HG03097 (cell line): ENCODE measurements around the gene TMC2.
"Not testable (repeated sequence)": the region's sequence is repeated elsewhere in the genome, so short reads cannot be mapped to it uniquely, and the experiment has no call there.

Source experiments
- ATAC-seq: cut with Tn5 transposase; IDR thresholded peaks from one replicate; pipeline ENCODE4 v1.9.1; 2021; ENCODE audit not compliant: unreplicated experiment, low FRiP score

The TMC2 gene

DNA sequence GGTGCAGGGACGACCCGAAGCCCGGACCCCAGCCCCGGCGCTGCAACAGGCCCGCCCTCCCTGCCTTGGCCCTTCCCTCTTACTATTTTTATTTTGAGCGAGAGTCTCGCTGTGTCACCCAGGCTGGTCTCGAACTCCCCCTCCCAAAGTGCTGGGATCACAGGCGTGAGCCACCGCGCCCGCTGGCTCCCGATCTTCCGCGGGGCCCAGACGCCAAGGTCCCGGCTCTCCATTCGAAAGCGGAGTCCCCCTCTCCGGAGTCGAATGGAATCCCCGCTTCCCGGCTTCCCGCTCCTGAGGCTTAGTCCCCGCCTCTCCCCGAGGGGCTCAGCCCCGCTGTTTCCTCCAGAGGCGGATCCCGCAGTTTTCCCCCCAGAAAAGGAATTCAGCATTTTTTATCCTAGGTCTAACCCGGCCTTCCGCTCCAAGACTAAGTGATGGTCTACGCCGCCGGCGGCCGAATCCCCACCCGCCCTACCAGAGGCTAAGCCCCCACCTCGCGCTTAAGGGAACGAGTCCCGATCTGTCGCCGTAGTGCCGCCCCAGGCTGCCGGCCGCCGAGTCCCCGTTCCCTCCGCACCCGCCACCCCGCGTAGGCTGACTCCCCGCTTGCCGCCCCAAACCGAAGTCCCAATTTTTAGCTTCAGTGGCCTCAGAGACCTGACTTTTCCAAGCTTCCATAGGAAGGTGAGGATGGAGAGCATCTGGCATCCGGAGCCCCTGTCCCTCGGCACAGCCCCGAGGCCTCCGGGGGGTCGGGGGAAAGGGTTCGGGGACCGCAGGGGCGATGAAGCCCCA is 11.5 kb upstream of the TMC2 start:
- no peak for ATAC-seq

DNA sequence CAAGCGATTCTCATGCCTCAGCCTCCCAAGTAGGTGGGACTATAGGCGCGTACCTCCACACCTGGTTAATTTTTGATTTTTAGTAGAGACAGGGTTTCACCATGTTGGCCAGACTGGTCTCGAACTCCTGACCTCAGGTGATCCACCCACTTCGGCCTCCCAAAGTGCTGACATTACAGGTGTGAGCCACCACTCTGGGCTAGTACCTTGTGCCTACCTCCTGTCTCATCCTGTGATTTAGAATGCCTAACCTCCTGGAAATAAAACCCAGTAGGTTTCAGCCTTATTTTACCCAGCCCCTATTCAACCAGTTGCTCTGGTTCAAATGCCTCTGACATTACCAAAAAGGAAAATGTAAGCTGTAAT is 10.2 kb upstream of the TMC2 start:
- not testable (repeated sequence) for ATAC-seq

DNA sequence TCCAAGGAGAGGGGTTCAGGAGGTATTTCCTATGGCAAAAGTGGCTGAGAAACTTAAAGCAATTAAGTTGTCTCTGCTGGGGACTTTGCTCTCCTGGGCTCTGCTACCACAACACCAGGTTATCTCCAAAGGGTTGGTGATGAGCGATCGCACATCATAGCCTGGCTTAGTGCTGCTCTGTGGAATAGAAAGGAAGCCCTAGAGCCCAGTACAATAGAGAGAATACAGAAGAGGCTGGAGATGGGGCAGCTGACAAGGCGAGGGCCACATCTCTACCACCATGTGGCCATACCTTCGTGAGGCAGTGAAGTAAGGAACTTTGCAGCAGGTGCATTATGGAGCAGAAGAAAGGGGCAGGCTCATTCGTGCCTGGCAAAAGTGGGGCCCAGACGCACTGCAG is 8.6 kb upstream of the TMC2 start:
- no peak for ATAC-seq

DNA sequence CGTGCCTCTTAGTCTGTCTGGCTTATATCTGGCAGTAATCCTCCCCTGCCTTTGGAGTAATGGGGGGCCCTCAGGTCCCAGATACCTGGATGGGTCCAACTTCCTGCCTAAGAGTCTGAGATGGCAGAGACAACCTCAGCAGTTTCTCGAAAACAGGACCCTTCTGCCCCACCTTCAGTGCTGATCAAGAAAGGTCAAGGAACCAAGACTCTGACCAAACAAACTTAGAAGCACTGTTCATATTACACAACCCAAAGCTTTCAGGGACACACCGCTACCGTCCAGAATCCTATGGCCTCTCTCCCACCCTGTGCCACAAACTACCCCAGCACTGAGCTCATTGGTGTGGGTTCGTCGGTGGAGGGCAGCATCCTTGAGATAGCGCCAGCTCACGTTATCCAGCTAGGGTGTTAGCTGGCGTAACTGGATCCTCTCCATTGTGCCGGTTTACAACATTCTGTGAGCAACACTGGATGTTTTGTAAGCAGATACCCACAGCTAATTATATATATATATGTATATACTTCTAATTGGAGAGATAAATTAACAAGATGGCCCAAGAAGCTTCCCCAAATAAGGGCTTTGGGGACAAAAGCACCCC is 7.6 kb upstream of the TMC2 start:
- no peak for ATAC-seq

DNA sequence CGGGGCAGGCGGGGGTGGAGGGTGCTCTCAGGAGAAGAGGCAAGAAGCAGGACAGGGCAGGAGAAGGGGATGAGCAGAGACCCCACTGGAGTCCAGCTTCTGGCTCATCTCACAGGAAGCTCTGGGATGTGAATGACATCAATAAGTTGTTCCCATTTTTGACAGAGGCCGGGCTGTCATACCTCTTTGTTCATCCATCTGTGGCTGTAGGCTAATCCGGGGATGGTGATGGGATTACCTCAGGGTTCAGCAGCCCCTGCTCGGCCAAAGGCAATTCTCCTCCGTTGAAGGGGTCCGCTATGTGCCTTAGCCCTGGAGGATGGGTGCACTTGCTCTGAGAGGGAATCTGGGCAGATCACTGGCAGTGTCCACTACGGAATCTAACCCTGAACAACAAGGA is 3.3 kb upstream of the TMC2 start:
- ATAC-seq, result no peak

DNA sequence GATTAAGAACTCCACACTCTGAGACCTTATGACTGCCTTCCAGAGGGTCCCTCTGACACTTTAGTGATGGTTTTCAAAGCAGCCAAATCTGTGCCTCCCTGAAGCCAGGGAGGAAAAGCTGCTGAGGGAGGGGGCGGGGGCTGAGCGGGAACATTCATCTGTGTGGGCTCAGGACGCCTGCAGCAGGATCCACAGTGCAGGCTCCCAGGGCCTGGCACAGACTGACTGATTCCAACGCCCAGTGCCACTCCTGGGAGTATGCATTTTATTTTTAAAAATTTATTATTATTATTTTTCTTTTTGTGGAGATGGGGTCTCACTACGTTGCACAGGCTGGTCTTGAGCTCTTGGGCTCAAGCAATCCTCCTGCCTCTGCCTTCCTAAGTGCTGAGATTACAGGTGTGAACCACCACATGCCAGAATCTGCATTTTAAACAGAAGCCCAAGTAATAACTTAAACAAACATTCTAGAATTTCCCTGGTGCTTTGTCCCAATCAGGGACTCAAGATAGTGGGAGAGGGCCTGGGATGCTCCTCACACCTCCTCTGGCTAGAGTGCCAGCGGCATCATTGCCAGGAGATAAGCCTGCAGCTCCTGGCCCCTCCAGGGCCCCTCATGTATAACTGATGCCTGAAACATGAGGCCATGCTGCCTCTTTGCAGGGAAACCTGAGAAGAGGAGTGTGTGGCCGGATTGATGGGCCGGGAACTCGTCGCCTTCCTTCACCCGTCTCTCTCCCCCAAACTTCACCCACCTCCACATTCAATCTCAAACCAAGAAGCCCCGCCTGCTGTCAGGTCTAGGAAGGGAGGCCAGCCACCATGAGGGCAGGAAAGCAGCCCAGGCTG is 438 bp upstream of the TMC2 start:
- ATAC-seq, result no peak

DNA sequence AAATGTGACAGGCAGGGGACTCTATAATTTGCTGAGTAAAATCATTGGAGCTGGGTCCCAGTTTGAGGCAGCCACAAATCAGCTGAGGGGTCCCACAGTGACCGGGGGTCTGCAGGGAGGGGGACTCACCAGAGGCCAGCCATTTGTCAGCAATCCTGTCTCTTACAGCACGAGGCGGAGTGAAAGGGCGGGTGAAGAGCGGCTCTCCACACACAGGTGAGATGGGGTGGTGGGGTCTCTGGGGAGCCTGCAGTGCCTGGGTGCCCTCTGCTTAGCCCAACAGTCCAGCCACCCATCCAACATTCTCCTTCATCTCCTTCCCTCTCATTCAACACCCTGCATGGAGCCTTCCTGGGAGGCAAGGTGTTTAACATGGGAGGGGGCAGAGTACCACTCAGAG is 728 bp downstream of the TMC2 start:
- ATAC-seq, result no peak

DNA sequence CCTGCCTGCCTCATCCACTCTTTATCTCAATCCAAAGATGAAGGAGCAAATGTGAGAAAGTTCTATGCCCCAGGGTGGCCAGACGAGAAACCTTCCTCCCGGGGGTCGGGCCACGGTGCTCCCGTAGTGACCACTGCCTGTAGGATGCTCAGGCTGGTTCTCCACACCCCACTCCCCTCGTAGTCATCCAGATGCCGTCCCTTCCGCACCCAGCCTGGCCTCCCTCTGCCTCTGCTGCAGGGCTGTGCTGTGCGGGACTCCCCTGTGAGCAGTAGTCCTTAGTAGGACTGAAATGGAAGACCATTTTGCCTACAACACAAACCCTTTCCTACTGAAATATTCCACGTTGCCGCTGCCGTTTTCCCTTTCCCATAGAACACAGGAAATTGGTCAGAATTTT is 2.0 kb downstream of the TMC2 start:
- ATAC-seq, result no peak

DNA sequence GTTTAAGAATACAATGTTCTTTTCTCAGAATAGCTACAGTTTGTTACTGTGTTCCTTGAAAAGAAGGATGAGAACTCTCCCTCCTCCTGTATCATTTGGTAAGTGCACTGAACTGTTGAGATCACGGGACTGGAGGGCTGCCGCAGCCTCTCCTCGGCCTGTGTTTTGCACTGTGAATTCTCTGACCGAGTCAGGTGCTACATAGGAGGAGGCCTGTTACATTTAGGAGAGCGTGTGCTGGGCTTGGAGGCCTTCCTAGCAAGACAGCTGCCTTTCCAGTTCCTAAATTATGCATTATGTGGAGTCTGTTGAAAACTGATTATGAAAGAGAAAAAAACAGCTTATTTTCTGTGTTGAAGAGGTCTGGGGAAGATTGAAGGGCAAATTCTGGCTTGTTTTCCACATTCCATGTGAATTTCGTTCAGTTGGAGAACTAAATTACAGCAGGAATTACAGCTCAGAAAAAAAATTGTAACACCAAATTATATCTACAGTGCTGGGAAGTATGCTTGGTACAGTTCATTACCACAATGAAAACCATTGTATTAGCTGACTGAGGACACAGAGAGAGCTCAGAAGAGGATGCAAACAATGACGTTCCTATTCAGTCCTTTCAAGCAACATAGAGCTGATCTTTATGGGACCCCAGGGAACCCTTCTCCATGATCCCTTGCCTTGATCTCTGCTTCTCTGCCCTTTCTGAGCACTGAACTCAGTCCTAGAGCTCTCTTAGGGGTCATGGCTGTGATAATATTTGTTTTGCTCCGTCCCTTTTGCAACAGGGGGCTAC is 2.8 kb downstream of the TMC2 start:
- no peak for ATAC-seq

DNA sequence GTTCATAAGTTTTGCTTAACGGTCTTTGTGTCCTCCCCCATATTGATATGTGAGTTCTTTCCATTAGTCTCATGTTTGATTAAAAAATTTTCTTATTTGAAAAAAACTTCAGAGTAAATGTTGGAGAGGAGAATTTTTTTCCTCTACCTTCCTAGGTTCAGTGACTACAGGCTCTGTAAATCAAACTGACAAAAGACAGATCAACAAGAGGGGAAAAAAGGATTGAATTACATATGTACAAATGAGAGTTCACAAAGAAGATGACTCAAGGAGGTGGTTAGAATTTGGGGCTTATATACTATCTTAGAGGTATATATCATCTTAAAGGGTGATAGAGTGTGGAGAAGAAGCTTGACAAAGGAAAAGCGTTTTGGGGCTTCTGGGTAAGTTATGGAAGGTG is 5.6 kb downstream of the TMC2 start:
- no peak for ATAC-seq

DNA sequence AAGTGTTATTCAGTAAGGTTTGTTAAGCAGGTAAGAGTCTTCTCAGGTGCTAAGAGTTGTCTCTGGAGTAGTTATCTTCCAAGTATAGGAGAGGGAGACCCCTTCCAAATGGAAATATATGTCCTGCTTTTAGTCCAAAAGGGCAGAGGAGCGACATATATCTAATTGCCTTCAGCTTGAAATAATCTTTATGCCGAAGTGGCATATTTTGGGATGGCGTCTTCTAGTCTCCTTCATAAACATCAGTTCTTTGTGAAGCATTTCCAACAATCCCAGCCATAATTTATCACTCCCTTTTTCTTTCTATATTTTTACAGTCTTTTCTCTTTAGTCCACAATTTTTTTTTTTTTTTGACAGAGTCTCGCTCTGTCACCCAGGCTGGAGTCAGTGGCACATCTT is 6.0 kb downstream of the TMC2 start:
- no peak for ATAC-seq

DNA sequence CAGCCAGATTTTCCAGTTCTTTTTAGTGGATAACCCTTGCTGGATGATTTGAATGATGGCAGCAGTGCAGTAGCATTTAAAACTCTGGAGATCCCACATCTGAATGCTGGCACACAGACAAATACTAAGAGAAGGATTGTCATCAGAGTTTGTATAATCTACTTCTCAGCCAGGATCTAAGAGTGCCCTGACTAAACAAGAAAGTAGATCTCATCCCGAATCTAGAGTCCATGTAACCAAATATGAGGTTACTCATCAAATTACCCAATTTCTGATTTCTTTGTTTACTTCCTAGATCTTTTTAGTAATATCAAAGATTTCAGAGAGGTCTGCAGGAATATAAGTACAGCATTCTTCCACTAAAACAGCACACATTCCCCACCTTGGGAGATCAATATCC is 7.8 kb downstream of the TMC2 start:
- no peak for ATAC-seq

DNA sequence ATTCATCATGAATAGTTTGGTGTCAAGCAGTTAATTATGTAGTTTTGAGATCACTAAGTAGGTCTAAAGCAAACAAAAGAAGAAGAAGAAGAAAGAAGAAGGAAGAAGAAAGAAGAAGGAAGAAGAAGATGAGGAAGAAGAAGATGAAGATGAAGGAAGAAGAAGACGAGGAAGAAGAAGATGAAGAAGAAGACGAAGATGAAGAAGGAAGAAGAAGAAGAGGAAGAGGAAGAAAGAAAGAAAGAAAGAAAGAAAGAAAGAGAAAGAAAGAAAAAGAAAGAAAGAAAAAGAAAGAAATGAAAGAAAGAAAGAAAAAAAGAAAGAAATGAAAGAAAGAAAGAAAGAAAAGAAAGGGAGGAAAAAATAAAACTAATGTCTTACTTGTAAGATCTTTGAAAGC is 9.2 kb downstream of the TMC2 start:
- ATAC-seq, result no peak

DNA sequence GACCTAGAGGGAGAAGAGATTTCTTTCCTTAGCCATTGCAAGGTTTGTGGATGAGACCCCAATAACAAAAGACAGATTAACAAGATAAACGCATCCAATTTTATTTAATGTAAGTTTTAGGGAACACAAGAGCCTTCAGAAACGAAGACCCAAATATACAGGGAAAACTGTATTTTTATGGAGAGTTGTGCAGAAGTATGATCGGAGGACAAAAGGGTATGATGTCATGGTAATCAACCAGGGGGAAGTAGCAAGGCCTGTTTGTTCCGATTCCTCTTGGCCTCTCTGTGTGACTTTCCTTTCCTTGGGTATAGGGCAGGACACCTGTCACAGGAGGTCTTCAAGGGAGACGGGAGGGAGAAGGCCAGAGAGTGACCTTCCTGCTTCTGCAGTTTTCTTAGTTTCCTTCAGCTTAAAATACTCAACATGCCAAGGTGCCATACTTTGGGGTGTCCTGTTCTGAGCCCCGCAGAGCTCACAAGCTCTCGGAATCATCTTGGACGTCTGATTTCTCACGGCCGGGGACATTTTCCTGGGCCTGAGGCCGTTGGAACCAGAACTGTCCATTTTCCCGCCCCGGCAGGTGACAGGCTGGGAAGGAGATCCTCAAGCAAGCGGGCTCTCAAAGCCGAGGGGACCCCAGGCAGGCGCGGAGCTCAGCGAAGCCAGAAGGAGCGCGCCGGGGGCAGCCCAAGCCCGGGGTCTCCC is 21.7 kb downstream of the TMC2 start:
- no peak for ATAC-seq

DNA sequence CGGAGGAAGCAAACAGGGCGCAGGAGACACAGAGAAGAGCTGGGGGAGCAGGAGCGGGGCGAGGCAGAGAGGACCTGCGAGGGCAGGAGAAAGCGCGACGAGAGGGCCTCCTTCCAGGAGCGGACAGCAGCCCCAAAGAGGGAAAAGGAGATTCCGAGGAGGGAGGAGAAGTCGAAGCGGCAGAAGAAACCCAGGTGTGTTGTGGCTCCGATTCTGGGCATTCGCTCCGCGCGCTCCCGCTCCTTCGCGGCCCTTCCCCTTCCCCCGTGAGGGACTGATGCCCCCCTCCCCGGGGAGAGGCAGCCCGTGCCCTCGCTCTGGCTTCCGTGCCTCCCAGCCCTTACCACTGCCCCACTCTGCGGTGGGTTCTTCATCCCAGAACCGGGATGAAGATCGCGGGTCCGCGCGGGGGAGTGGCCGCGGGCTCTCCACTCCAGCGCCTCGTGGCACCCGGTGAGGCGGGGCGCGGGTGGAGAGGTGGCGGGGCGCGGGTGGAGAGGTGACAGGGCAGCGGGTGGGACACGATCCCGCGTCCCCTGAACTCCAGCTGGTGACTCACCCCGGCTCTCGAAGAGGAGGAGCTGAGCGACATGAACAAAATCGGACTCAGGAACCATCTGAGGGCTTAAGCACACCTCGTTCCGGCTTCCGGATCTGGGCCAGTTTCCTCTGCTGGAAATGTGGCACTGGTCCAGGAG is 22.4 kb downstream of the TMC2 start:
- no peak for ATAC-seq

DNA sequence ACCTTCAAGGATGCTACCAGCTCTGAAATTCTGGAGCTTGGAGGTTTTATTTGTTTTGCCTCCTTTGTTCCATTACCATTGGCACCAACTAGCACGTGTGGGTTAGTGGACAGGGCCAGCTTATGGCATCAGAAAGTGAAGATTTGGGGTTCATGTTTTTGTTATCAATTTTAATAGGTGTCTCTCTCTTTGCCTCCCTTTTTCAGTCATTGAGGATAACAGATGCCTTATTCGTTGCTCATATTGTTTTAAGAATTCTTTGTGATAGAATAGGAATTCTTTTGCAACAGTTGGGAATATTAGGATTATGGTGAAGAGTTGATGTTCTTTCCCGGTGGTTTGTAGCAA is 22.9 kb downstream of the TMC2 start:
- no peak for ATAC-seq

DNA sequence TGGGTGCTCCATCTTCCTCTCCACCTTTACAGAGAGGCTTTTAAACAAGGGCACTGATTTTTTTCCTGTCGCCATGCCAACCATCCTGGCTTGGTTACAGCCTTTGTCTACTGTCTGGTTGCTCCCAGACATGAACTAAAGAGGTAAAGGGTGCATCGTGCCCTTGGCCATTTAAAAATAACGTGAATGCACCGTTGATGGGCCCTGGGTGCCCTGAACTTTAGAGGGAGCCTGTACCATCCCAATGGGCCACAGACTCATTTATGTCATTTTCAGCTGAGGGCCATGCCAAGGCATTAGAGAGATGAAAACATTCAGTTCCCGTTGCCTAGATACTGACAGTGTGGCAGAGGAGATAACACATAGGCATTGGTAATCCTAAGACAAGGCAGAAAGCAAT is 23.3 kb downstream of the TMC2 start:
- ATAC-seq, result no peak

DNA sequence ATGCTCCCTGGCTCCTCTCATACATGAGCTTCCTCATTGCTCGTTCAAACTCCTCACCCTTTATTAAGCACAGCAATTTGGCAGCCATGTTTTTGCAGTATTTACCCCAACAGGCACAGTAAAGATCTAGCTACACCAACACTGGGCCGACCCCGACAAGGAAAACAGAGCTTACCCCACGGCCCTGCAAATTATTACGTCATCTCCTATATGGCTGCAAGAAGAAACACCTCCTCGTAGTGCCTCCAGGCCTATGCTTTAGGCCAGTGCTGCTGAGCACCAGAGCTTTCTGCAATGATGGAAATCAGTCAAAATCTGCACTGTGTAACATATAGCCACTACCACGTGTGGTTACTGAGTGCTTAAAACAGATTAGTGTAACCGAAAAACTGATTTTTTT is 26.7 kb downstream of the TMC2 start:
- ATAC-seq, result no peak

DNA sequence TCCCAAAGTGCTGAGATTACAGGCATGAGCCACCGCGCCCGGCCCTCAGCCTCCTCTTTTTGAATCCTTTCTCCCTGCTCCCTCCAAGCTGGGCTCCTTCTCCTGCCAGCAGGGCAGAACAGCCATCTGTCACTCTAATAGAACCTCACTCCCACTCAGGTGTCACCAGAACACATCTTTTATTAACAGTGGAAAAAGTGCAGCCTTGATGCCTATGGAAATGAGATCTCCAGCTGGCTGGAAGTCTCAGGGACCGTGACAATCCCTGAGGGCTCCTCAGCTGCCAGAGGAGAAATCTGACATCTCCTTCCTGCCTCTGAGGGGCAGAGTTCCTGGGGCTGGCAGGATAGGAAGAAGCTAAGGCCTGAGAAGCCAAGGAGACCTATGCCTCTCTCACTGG is 28.0 kb downstream of the TMC2 start:
- ATAC-seq, result no peak

DNA sequence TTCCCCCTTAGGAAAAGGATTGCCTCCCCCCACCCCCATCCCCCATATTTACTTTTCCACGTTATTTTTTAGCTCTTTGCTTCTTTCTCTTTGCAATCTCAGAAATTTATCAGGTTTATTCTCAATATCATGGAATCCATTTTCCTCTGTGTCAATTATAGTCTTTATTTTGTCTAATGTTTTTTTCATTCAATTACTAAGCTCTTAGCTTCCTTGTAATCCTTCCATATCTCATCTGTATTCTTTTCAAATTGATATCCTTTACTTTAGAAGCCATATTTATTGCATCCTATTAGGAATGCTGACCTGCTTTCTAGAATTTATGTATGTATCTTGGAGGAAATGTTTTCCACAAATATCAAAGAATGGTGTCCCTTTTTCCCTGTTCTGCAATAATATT is 39.3 kb downstream of the TMC2 start:
- ATAC-seq, result no peak
